ENCODE measurements around the gene RAPGEF6.

Gene RAPGEF6

DNA sequence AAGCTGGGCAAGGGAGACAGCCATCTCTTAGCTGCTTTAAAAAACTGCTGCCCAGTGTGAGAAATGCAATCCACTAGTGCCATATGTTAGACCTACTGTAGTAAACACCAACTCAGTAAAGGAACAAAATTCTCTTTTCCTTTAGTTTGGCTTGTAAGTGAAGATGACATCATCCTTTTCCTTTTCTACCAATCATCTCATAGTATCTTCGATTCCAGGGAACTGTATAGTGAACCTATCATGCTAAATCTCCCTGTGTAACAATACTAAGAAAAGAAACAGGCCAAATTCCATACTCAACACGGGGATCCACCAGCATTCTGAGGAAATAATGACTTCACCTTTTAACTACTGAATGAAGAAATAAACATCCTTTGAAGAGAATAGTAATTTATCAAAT is 100.1 kb downstream of the RAPGEF6 start (continued):
- TF ChIP-seq, protein P1, sequence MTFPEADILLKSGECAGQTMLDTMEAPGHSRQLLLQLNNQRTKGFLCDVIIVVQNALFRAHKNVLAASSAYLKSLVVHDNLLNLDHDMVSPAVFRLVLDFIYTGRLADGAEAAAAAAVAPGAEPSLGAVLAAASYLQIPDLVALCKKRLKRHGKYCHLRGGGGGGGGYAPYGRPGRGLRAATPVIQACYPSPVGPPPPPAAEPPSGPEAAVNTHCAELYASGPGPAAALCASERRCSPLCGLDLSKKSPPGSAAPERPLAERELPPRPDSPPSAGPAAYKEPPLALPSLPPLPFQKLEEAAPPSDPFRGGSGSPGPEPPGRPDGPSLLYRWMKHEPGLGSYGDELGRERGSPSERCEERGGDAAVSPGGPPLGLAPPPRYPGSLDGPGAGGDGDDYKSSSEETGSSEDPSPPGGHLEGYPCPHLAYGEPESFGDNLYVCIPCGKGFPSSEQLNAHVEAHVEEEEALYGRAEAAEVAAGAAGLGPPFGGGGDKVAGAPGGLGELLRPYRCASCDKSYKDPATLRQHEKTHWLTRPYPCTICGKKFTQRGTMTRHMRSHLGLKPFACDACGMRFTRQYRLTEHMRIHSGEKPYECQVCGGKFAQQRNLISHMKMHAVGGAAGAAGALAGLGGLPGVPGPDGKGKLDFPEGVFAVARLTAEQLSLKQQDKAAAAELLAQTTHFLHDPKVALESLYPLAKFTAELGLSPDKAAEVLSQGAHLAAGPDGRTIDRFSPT (tag by site-specific recombination; IDR thresholded peaks at IDR 0.05): no peak
- TF ChIP-seq ZNF37A (tag by site-specific recombination; IDR thresholded peaks at IDR 0.05): no peak
- TF ChIP-seq, protein P2, sequence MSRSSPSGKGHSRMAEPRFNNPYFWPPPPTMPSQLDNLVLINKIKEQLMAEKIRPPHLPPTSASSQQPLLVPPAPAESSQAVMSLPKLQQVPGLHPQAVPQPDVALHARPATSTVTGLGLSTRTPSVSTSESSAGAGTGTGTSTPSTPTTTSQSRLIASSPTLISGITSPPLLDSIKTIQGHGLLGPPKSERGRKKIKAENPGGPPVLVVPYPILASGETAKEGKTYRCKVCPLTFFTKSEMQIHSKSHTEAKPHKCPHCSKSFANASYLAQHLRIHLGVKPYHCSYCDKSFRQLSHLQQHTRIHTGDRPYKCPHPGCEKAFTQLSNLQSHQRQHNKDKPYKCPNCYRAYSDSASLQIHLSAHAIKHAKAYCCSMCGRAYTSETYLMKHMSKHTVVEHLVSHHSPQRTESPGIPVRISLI (tag by site-specific recombination; IDR thresholded peaks at IDR 0.05): no peak
- TF ChIP-seq ZNF157 (tag by site-specific recombination; IDR thresholded peaks at IDR 0.05): no peak
- TF ChIP-seq ZNF341 (tag by site-specific recombination; IDR thresholded peaks at IDR 0.05; ENCODE audit: low read depth): no peak
- no peak for TF ChIP-seq ZNF112 (tag by site-specific recombination; IDR thresholded peaks at IDR 0.05)
- TF ChIP-seq OVOL3 (tag by site-specific recombination; IDR thresholded peaks at IDR 0.05): no peak
- peak; percentile 71; the same call in 1 of the 2 replicates for TF ChIP-seq PRDM1 (tag by site-specific recombination; IDR thresholded peaks at IDR 0.05)
- no peak for TF ChIP-seq ZNF621 (tag by site-specific recombination; IDR thresholded peaks at IDR 0.05)
- TF ChIP-seq, protein P3, sequence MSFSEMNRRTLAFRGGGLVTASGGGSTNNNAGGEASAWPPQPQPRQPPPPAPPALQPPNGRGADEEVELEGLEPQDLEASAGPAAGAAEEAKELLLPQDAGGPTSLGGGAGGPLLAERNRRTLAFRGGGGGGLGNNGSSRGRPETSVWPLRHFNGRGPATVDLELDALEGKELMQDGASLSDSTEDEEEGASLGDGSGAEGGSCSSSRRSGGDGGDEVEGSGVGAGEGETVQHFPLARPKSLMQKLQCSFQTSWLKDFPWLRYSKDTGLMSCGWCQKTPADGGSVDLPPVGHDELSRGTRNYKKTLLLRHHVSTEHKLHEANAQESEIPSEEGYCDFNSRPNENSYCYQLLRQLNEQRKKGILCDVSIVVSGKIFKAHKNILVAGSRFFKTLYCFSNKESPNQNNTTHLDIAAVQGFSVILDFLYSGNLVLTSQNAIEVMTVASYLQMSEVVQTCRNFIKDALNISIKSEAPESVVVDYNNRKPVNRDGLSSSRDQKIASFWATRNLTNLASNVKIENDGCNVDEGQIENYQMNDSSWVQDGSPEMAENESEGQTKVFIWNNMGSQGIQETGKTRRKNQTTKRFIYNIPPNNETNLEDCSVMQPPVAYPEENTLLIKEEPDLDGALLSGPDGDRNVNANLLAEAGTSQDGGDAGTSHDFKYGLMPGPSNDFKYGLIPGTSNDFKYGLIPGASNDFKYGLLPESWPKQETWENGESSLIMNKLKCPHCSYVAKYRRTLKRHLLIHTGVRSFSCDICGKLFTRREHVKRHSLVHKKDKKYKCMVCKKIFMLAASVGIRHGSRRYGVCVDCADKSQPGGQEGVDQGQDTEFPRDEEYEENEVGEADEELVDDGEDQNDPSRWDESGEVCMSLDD (tag by site-specific recombination; IDR thresholded peaks at IDR 0.05): no peak
- TF ChIP-seq, protein P4, sequence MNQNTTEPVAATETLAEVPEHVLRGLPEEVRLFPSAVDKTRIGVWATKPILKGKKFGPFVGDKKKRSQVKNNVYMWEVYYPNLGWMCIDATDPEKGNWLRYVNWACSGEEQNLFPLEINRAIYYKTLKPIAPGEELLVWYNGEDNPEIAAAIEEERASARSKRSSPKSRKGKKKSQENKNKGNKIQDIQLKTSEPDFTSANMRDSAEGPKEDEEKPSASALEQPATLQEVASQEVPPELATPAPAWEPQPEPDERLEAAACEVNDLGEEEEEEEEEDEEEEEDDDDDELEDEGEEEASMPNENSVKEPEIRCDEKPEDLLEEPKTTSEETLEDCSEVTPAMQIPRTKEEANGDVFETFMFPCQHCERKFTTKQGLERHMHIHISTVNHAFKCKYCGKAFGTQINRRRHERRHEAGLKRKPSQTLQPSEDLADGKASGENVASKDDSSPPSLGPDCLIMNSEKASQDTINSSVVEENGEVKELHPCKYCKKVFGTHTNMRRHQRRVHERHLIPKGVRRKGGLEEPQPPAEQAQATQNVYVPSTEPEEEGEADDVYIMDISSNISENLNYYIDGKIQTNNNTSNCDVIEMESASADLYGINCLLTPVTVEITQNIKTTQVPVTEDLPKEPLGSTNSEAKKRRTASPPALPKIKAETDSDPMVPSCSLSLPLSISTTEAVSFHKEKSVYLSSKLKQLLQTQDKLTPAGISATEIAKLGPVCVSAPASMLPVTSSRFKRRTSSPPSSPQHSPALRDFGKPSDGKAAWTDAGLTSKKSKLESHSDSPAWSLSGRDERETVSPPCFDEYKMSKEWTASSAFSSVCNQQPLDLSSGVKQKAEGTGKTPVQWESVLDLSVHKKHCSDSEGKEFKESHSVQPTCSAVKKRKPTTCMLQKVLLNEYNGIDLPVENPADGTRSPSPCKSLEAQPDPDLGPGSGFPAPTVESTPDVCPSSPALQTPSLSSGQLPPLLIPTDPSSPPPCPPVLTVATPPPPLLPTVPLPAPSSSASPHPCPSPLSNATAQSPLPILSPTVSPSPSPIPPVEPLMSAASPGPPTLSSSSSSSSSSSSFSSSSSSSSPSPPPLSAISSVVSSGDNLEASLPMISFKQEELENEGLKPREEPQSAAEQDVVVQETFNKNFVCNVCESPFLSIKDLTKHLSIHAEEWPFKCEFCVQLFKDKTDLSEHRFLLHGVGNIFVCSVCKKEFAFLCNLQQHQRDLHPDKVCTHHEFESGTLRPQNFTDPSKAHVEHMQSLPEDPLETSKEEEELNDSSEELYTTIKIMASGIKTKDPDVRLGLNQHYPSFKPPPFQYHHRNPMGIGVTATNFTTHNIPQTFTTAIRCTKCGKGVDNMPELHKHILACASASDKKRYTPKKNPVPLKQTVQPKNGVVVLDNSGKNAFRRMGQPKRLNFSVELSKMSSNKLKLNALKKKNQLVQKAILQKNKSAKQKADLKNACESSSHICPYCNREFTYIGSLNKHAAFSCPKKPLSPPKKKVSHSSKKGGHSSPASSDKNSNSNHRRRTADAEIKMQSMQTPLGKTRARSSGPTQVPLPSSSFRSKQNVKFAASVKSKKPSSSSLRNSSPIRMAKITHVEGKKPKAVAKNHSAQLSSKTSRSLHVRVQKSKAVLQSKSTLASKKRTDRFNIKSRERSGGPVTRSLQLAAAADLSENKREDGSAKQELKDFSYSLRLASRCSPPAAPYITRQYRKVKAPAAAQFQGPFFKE (tag by site-specific recombination; IDR thresholded peaks at IDR 0.05; ENCODE audit: borderline replicate concordance): no peak
- TF ChIP-seq ZNF626 (tag by site-specific recombination; IDR thresholded peaks at IDR 0.05): no peak
- TF ChIP-seq ZNF629 (tag by site-specific recombination; IDR thresholded peaks at IDR 0.05): peak; percentile 77
- TF ChIP-seq SP2 (tag by site-specific recombination; IDR thresholded peaks at IDR 0.05): no peak
- no peak for TF ChIP-seq ZFP69B (tag by site-specific recombination; IDR thresholded peaks at IDR 0.05)
- TF ChIP-seq, protein P5, sequence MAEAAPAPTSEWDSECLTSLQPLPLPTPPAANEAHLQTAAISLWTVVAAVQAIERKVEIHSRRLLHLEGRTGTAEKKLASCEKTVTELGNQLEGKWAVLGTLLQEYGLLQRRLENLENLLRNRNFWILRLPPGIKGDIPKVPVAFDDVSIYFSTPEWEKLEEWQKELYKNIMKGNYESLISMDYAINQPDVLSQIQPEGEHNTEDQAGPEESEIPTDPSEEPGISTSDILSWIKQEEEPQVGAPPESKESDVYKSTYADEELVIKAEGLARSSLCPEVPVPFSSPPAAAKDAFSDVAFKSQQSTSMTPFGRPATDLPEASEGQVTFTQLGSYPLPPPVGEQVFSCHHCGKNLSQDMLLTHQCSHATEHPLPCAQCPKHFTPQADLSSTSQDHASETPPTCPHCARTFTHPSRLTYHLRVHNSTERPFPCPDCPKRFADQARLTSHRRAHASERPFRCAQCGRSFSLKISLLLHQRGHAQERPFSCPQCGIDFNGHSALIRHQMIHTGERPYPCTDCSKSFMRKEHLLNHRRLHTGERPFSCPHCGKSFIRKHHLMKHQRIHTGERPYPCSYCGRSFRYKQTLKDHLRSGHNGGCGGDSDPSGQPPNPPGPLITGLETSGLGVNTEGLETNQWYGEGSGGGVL (tag by site-specific recombination; IDR thresholded peaks at IDR 0.05): no peak
- no peak for TF ChIP-seq ZNF544 (tag by site-specific recombination; IDR thresholded peaks at IDR 0.05)
- no peak for TF ChIP-seq ZNF202 (tag by site-specific recombination; IDR thresholded peaks at IDR 0.05; ENCODE audit: borderline replicate concordance)
- TF ChIP-seq ZNF623 (tag by site-specific recombination; IDR thresholded peaks at IDR 0.05): no peak

All from HEK293 (cell line).